OCI-LY3 (cell line): Measurements from ENCODE around the gene RAD1.

ENCODE experiments used
- EZH2phosphoT487 ChIP-seq: fragments of 200-600 bp; shearing (Covaris generic); IDR thresholded peaks from 2 replicates; pipeline ENCODE4 v1.6.1; 2018; ENCODE audit warnings: antibody characterized with exemption, mixed run types, low read depth
- TF ChIP-seq, protein P1 (sequence below): fragments of 200-600, 300-600 bp; sonication (generic); IDR thresholded peaks from 2 replicates; pipeline ENCODE4 v1.5.1; 2014; ENCODE audit warnings: antibody characterized with exemption, low read length, low read depth

DNA sequence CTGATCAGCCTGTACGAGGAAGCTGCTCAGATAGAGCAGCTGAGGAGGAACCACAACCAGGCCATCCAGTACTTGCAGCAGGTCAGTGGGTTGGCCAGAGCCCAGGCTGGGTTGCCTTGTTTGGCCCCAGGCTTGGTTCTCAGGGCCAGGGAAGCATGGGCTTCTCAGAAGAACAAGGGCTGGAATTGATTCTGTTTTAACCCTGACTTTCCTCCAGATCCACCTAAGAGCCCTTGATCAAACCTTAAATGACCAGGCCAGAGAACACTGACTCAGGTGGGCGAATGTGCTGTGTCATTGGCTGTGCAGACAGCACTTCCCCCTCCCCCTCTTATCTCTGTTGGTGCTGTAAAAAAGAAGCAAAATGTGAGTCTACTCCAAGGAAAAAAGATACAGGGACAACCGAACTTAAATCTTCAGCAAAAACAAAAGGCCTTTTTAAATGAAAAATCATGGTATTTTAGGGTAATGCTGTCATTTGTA is 48.3 kb downstream of the RAD1 start:
- TF ChIP-seq, protein P1, sequence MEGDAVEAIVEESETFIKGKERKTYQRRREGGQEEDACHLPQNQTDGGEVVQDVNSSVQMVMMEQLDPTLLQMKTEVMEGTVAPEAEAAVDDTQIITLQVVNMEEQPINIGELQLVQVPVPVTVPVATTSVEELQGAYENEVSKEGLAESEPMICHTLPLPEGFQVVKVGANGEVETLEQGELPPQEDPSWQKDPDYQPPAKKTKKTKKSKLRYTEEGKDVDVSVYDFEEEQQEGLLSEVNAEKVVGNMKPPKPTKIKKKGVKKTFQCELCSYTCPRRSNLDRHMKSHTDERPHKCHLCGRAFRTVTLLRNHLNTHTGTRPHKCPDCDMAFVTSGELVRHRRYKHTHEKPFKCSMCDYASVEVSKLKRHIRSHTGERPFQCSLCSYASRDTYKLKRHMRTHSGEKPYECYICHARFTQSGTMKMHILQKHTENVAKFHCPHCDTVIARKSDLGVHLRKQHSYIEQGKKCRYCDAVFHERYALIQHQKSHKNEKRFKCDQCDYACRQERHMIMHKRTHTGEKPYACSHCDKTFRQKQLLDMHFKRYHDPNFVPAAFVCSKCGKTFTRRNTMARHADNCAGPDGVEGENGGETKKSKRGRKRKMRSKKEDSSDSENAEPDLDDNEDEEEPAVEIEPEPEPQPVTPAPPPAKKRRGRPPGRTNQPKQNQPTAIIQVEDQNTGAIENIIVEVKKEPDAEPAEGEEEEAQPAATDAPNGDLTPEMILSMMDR = no peak
- TF ChIP-seq EZH2phosphoT487 = no peak
